PC-3 (cell line): ENCODE data around the gene CDH13.

Experiments
- CTCF ChIP-seq: fragments of 300-600 bp; sonication (generic); conservative IDR thresholded peaks from 2 replicates; pipeline ENCODE4 v1.5.1; 2017; ENCODE audit warnings: antibody characterized with exemption, low read depth, mild to moderate bottlenecking, low read length
- EZH2 ChIP-seq: fragments of 300-600 bp; sonication (generic); IDR thresholded peaks from one replicate; pipeline ENCODE4 v1.6.1; 2017; ENCODE audit warnings: antibody characterized with exemption, mild to moderate bottlenecking, low read length; ENCODE audit not compliant: unreplicated experiment
- EZH2phosphoT487 ChIP-seq: fragments of 300-600 bp; sonication (generic); IDR thresholded peaks from 2 replicates; pipeline ENCODE4 v1.6.1; 2018; ENCODE audit warnings: mild to moderate bottlenecking, antibody characterized with exemption, low read length, borderline replicate concordance

GRCh38 chr16:83789642-83790401 is 1163.1 kb downstream of the CDH13 start:
- TF ChIP-seq CTCF (no peak), EZH2 (no peak), EZH2phosphoT487 (no peak)
